Ovary (tissue), 3 donors: ENCODE measurements around the gene KCND2.

ENCODE experiments used
- EP300 ChIP-seq: sonication (generic); formaldehyde crosslinking; IDR thresholded peaks from one replicate; pipeline ENCODE4 v1.6.1; 2017; ENCODE audit warnings: antibody characterized with exemption
- POLR2A ChIP-seq: fragments of 450-650 bp; IDR thresholded peaks from one replicate; pipeline ENCODE4 v1.6.1; 2017; ENCODE audit warnings: antibody characterized with exemption, mild to moderate bottlenecking, moderate library complexity
- TF ChIP-seq, protein P1 (sequence below), 3 donors: fragments of 450-650 bp in 2 of 3; fragments of 200-600 bp in 1 of 3; IDR thresholded peaks; one replicate each; pipeline versions ENCODE4 v1.5.1 to v1.8.0; 2016 to 2022; ENCODE audit warnings: antibody characterized with exemption in 3 of 3, mild to moderate bottlenecking in 1 of 3
- donor health status: DM: no; HTN: no; CAD: no.

DNA sequence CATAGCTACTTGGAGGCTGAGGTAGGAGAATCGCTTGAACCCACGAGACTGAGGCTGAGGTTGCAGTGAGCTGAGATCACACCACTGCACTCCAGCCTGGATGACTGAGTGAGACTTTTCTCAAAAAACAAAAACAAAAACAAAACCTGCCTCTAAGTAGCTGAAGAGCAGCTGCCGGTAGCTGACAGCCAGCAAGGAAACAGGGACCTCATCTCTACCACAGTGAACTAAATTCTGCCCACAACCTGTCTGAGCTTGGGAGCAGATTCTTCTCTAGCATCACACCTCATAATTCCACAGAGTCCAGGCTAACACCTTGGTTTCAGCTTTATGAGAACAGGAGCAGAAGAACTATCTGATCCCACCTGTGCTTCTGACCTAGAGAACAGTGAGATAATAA, 246.2 kb downstream of the KCND2 start:
- TF ChIP-seq POLR2A (no peak), EP300 (no peak)
- TF ChIP-seq, protein P1, sequence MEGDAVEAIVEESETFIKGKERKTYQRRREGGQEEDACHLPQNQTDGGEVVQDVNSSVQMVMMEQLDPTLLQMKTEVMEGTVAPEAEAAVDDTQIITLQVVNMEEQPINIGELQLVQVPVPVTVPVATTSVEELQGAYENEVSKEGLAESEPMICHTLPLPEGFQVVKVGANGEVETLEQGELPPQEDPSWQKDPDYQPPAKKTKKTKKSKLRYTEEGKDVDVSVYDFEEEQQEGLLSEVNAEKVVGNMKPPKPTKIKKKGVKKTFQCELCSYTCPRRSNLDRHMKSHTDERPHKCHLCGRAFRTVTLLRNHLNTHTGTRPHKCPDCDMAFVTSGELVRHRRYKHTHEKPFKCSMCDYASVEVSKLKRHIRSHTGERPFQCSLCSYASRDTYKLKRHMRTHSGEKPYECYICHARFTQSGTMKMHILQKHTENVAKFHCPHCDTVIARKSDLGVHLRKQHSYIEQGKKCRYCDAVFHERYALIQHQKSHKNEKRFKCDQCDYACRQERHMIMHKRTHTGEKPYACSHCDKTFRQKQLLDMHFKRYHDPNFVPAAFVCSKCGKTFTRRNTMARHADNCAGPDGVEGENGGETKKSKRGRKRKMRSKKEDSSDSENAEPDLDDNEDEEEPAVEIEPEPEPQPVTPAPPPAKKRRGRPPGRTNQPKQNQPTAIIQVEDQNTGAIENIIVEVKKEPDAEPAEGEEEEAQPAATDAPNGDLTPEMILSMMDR (IDR thresholded peaks at IDR 0.05): no peak
